PFSK-1 (cell line): Measurements from ENCODE around the gene DPP6.

Source experiments
- FOXP2 ChIP-seq: optimal IDR thresholded peaks from 2 replicates; pipeline ENCODE3; 2011; ENCODE audit warnings: borderline replicate concordance, control low read depth, inconsistent platforms; ENCODE audit not compliant: insufficient read depth; ENCODE audit errors: extremely low read length, extremely low read depth
- POLR2AphosphoS5 ChIP-seq: IDR thresholded peaks from 2 replicates; pipeline ENCODE4 v1.6.1; 2012; ENCODE audit warnings: low read depth, mild to moderate bottlenecking, control low read depth, low read length, moderate library complexity
- SIN3A ChIP-seq: IDR thresholded peaks from 2 replicates; pipeline ENCODE4 v1.6.1; 2012; ENCODE audit warnings: mild to moderate bottlenecking, low read length, moderate library complexity, borderline replicate concordance; ENCODE audit not compliant: insufficient read depth
- TAF1 ChIP-seq: IDR thresholded peaks from 2 replicates; pipeline ENCODE4 v1.6.1; 2012; ENCODE audit warnings: low read length, control low read depth, borderline replicate concordance; ENCODE audit not compliant: insufficient read depth
- TF ChIP-seq, protein P1 (sequence below), 2 experiments: IDR thresholded peaks; 2 replicates each; pipeline versions ENCODE4 v1.6.1 to v1.8.0; 2011 to 2012; ENCODE audit warnings: low read depth in 2 of 2, low read length in 2 of 2, control low read depth in 1 of 2, inconsistent platforms in 1 of 2, mild to moderate bottlenecking in 1 of 2, moderate library complexity in 1 of 2; ENCODE audit not compliant: insufficient read depth in 1 of 2

- TF ChIP-seq, protein P1, sequence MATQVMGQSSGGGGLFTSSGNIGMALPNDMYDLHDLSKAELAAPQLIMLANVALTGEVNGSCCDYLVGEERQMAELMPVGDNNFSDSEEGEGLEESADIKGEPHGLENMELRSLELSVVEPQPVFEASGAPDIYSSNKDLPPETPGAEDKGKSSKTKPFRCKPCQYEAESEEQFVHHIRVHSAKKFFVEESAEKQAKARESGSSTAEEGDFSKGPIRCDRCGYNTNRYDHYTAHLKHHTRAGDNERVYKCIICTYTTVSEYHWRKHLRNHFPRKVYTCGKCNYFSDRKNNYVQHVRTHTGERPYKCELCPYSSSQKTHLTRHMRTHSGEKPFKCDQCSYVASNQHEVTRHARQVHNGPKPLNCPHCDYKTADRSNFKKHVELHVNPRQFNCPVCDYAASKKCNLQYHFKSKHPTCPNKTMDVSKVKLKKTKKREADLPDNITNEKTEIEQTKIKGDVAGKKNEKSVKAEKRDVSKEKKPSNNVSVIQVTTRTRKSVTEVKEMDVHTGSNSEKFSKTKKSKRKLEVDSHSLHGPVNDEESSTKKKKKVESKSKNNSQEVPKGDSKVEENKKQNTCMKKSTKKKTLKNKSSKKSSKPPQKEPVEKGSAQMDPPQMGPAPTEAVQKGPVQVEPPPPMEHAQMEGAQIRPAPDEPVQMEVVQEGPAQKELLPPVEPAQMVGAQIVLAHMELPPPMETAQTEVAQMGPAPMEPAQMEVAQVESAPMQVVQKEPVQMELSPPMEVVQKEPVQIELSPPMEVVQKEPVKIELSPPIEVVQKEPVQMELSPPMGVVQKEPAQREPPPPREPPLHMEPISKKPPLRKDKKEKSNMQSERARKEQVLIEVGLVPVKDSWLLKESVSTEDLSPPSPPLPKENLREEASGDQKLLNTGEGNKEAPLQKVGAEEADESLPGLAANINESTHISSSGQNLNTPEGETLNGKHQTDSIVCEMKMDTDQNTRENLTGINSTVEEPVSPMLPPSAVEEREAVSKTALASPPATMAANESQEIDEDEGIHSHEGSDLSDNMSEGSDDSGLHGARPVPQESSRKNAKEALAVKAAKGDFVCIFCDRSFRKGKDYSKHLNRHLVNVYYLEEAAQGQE (IDR thresholded peaks at IDR 0.05; ENCODE audit: insufficient read depth in 1 of 2, low read depth in 2 of 2, low read length in 2 of 2), result no peak
- TF ChIP-seq TAF1 (no peak), POLR2AphosphoS5 (no peak), SIN3A (no peak), FOXP2 (no peak)
These were observed 432.7 kb downstream of the DPP6 start for GRCh38 chr7:154484943-154485342.
